Progenitor cell of endocrine pancreas (in vitro differentiated cells): ENCODE measurements around the gene ESPNL. TPM values are rescaled to one million over a fixed set of nuclear protein-coding genes. Genes with fewer than 3 reads are reported as not detected.

Experiments used
- DNase-seq: peaks from one replicate; pipeline ENCODE4 v3.0.0; 2021; ENCODE audit warnings: low spot score; ENCODE audit not compliant: unreplicated experiment
- H3K27ac Mint-ChIP-seq: 2 replicates; pipeline ENCODE4 v1.8.0; 2021; ENCODE audit warnings: mild to moderate bottlenecking, moderate library complexity, mixed read lengths
- H3K27me3 Mint-ChIP-seq: 2 replicates; pipeline ENCODE4 v1.8.0; 2021; ENCODE audit warnings: mixed read lengths
- H3K36me3 Mint-ChIP-seq: 2 replicates; pipeline ENCODE4 v1.8.0; 2022; ENCODE audit warnings: mixed read lengths; ENCODE audit not compliant: insufficient read depth
- H3K4me1 Mint-ChIP-seq: 2 replicates; pipeline ENCODE4 v1.8.0; 2021; ENCODE audit warnings: low read depth, mixed read lengths
- H3K4me3 Mint-ChIP-seq: 2 replicates; pipeline ENCODE4 v1.8.0; 2021; ENCODE audit warnings: low read depth, mild to moderate bottlenecking, moderate library complexity, mixed read lengths
- H3K9me3 Mint-ChIP-seq: 2 replicates; pipeline ENCODE4 v1.8.0; 2021; ENCODE audit warnings: low read depth, mixed read lengths
- total RNA-seq: library from RNA; stranded (reverse); gene quantifications from 2 replicates; pipeline ENCODE4 v1.2.1, GENCODE V29; 2021
- TF ChIP-seq, protein P1 (sequence below): fragments of 200-600 bp; sonication (generic); IDR thresholded peaks from one replicate; pipeline ENCODE4 v1.5.0; 2021; ENCODE audit warnings: antibody characterized with exemption, mild to moderate bottlenecking; ENCODE audit not compliant: unreplicated experiment

The ESPNL gene
- total RNA-seq, 1 donor from 2014 or later = 0.31 TPM

DNA sequence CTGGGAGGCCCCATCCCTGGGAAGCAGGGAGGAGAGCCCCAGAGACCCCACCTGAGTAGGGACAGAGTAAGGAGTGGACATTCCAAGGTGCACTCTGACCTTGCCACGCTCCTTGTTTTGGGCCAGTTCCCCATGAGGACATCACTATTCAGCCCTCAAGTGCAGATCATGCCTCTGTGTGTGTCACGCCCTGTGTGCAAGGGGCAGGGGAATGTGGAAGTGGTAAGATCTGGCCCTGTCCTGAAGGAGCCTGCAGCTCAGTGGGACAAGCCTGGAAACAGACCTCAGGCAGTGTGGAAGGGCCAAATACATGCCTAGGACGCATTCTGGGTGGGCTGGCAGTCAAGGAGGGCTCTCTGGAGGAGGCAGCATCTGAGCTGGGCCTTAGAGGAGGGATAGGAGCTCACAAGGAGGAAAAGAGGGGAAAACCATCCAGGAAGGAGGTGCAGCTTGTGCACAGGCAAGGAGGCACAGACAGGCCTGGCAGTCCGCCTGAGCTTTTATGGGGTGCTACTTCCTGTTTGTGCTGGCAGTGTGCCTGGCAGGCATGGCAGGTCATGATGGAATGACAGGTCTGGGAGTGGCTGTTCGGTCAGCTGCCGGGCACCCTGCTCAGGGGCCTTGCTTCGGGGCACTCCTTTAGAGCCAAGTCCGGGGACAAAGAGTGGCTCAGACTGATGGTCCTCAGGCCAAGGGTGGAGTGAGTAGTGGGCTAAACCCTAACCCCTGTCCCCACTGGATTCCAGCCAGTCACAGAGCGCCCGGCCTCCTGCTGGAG is 41.6 kb downstream of the ESPNL start:
- Mint-ChIP-seq H3K36me3 (no peaks in the 10 kb centered on the region), H3K4me3 (no peak overlapping the region), H3K27me3 (no peaks in the 10 kb centered on the region), H3K27ac (no peak overlapping the region), H3K4me1 (no peaks in the 10 kb centered on the region), H3K9me3 (no peaks in the 10 kb centered on the region)
- DNase-seq = no peak
- TF ChIP-seq, protein P1, sequence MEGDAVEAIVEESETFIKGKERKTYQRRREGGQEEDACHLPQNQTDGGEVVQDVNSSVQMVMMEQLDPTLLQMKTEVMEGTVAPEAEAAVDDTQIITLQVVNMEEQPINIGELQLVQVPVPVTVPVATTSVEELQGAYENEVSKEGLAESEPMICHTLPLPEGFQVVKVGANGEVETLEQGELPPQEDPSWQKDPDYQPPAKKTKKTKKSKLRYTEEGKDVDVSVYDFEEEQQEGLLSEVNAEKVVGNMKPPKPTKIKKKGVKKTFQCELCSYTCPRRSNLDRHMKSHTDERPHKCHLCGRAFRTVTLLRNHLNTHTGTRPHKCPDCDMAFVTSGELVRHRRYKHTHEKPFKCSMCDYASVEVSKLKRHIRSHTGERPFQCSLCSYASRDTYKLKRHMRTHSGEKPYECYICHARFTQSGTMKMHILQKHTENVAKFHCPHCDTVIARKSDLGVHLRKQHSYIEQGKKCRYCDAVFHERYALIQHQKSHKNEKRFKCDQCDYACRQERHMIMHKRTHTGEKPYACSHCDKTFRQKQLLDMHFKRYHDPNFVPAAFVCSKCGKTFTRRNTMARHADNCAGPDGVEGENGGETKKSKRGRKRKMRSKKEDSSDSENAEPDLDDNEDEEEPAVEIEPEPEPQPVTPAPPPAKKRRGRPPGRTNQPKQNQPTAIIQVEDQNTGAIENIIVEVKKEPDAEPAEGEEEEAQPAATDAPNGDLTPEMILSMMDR = no peak

DNA sequence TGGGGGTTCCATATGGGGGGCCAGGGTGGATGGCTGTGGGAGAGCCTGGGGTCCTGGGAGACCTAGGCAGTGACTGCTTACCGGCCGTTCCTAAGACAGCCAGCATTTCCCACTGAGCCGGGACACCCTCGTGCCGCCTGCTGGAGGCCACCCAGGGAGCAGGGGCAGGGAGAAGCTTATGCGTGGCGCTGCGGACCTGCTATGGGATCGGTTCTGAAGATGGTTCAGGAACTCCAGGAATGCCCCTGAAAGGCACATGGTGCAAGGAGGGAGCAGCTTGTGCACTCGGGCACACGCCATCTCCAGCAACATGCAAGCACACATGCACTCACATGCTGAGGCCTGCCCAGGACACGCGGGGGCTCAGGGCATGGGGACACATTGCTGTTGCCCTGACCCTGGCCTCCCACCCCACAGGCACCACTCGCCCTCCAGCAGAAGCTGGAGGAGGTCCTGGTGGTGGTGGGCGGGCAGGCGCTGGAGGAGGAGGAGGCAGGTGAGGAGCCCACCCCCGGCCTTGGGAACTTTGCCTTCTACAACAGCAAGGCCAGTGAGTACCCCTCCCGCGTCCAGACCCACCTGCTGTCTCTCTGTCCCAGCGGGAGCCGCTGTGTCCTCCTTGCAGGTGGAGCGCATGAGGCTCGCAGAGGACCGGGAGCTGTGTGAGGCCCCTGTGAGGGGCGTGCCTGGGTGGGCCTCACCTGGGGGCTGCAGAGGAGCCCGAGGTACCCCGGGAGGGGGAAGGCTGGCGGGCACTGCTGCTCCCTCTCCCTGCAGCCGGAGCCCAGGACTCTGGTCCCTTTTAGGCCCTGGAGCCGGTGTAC is 42.5 kb downstream of the ESPNL start:
- no peaks in the 10 kb centered on the region for H3K36me3 Mint-ChIP-seq

DNA sequence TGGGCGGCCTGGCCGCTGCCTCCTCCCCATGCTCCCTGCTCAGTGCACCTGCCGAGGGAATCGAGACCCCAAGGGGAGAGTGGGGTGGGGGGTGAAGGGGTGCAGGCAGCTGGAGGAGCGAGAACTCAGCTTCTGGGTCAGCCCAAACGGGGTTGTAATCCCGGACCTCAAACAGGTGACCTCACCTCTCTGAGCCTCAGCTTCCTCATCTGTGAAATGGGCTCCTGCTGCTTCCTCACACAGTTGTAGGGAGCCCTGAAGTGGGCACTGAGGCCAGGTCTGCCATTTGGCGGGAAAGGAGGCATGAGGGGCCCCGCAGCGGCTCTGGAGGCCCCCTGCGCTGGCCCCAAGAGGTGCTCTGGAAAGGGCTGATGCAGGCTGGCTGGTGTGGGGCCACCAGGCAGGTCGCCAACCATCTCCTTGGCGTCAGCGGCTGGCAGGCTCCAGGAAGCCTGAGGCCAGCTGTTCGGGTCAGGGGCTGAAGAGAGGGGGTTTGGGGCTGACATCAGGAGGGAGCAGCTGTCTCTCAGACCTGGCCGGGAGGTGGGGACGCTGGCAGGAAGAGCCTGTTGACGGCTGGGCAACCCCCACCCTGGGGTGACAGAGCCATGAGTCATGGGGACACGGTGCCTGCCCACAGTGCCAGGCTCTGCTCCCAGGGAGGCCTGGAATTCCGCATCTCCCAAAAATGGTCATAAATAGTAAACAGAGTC is 43.3 kb downstream of the ESPNL start:
- Mint-ChIP-seq H3K27me3 (no peaks in the 10 kb centered on the region), H3K36me3 (no peaks in the 10 kb centered on the region), H3K4me1 (no peaks in the 10 kb centered on the region), H3K4me3 (no peak overlapping the region), H3K27ac (no peak overlapping the region), H3K9me3 (no peaks in the 10 kb centered on the region)
- TF ChIP-seq, protein P1 = no peak
- DNase-seq = no peak

More for the DNA sequence above, 42.5 kb downstream of the ESPNL start:
- H3K4me3 Mint-ChIP-seq = no peak overlapping the region
- TF ChIP-seq, protein P1 = no peak
- H3K27ac Mint-ChIP-seq = no peak overlapping the region
- H3K9me3 Mint-ChIP-seq = no peaks in the 10 kb centered on the region
- H3K27me3 Mint-ChIP-seq = no peaks in the 10 kb centered on the region
- H3K4me1 Mint-ChIP-seq = no peaks in the 10 kb centered on the region
- no peak for DNase-seq

DNA sequence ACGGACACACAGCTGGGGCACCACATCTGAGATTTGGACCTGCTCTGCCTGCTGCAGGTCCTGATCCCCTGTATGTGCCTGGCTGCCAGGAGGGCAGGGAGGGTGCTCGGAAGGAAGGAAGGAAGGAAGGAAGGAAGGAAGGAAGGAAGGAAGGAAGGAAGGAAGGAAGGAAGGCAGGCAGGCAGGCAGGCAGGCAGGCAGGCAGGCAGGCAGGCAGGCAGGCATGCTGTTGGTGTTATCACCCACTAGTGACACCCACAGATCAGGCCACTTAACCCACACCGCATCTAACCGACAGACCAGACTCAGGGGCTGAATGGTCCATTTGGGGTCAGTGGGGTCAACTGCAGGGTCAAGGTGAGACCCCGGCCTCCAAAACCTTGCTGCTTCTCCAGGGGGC is 44.1 kb downstream of the ESPNL start:
- Mint-ChIP-seq H3K27ac (no peak overlapping the region), H3K27me3 (no peaks in the 10 kb centered on the region), H3K9me3 (no peaks in the 10 kb centered on the region), H3K4me3 (no peak overlapping the region), H3K36me3 (no peaks in the 10 kb centered on the region), H3K4me1 (no peaks in the 10 kb centered on the region)
- TF ChIP-seq, protein P1 = no peak
- no peak for DNase-seq

DNA sequence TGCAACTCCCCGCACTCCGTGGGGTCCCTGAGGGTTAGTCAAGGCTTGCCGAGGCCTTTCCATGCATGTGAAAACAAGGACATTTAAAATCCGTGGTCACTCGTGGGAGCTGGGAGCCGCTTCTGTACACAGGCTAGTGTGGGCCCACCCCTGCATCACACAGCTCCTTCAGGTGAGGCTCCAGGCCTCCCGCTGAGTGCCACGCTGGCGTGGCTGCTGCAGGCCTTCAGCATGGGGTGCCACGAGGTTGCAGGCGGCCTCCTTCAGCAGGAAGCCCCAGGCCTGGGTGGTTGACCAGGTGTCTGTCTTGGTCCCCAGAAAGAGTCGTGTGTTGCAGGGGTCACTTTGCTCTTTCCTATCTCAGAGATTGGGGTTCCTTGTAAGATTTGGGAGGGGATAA is 44.9 kb downstream of the ESPNL start:
- no peak for DNase-seq
- H3K4me1 Mint-ChIP-seq = no peaks in the 10 kb centered on the region
- TF ChIP-seq, protein P1 = no peak
- no peaks in the 10 kb centered on the region for H3K27me3 Mint-ChIP-seq
- no peak overlapping the region for H3K27ac Mint-ChIP-seq
- H3K36me3 Mint-ChIP-seq = no peaks in the 10 kb centered on the region
- no peaks in the 10 kb centered on the region for H3K9me3 Mint-ChIP-seq
- H3K4me3 Mint-ChIP-seq = no peak overlapping the region
